GM12872 (cell line): Measurements from ENCODE around the gene NEGR1.

ENCODE experiments used
- CTCF ChIP-seq: IDR thresholded peaks from 3 replicates; pipeline ENCODE4 v1.5.1; 2011; ENCODE audit warnings: low read depth, mild to moderate bottlenecking, low read length, moderate library complexity; ENCODE audit not compliant: insufficient read depth

The NEGR1 gene

GRCh38 chr1:71859806-71860205, 422.5 kb downstream of the NEGR1 start:
- TF ChIP-seq CTCF: no peak

- no peak for TF ChIP-seq CTCF
Observed at GRCh38 chr1:71857862-71858261, 424.5 kb downstream of the NEGR1 start.

- no peak for TF ChIP-seq CTCF
Observed at GRCh38 chr1:71853360-71853759, 429.0 kb downstream of the NEGR1 start.

DNA sequence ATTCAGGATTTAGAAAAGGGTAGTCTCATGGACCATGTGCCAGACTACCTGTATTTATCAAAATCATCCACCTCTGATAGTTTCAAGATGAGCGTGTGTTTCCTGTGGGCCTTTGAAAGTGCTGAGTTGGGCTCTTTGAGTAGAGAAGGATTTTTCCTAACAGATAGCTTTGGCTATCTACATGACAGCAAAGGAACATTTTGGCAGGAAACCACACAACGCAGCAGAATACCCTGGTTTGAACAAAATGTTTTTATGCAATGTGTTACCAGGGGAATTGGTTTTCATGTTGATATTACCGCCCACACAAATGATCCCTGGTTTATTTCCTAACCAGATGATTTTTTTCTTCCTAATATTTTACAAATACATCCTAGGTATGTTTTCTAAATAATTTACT, 431.4 kb downstream of the NEGR1 start:
- TF ChIP-seq CTCF: no peak

GRCh38 chr1:71850515-71850914, 431.8 kb downstream of the NEGR1 start:
- no peak for TF ChIP-seq CTCF

GRCh38 chr1:71843012-71843411, 439.3 kb downstream of the NEGR1 start:
- TF ChIP-seq CTCF: no peak

DNA sequence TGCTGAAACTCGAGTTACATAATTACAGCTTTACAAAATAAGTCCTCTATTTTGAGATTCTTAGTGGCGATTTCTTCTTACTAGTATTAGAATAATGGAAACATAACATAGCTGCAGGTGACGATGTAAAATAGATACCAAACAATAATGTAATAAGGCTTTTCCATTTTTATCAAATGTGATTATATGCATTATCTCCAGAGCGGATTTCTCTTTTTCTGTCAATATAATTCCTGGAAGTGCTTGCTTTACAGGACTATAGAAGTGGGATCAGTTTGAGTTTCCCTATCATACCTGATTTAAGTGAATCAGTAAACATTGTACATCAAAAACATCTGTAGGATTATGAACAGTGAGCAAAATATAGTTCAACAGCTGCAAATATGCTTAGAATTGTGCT, 442.5 kb downstream of the NEGR1 start:
- no peak for TF ChIP-seq CTCF

GRCh38 chr1:71836904-71837303, 445.4 kb downstream of the NEGR1 start:
- TF ChIP-seq CTCF: no peak
